ENCODE data around the gene TMEM117.

TMEM117 gene

GRCh38 chr12:43887397-43887796 is 51.5 kb downstream of the TMEM117 start:
- no peak for DNase-seq

- no peak for DNase-seq
Observed at GRCh38 chr12:43891856-43892574, 56.1 kb downstream of the TMEM117 start.

- no peak for DNase-seq
Observed at GRCh38 chr12:43893670-43894069, 57.8 kb downstream of the TMEM117 start.

- DNase-seq = no peak
Observed at GRCh38 chr12:43895580-43896206, 59.8 kb downstream of the TMEM117 start.

GRCh38 chr12:43896496-43896895 is 60.6 kb downstream of the TMEM117 start:
- DNase-seq = no peak

- DNase-seq = no peak
Observed at GRCh38 chr12:43898474-43898873, 62.6 kb downstream of the TMEM117 start.

- no peak for DNase-seq
Observed at GRCh38 chr12:43899574-43899973, 63.7 kb downstream of the TMEM117 start.

GRCh38 chr12:43903686-43904085 is 67.8 kb downstream of the TMEM117 start:
- no peak for DNase-seq

- no peak for DNase-seq
Observed at GRCh38 chr12:43912859-43913258, 77.0 kb downstream of the TMEM117 start.

- DNase-seq = no peak
Observed at GRCh38 chr12:43914391-43914790, 78.5 kb downstream of the TMEM117 start.

- no peak for DNase-seq
Observed at GRCh38 chr12:43914923-43915468, 79.1 kb downstream of the TMEM117 start.

GRCh38 chr12:43917896-43918295 is 82.0 kb downstream of the TMEM117 start:
- DNase-seq = no peak

- DNase-seq = no peak
Observed at GRCh38 chr12:43921666-43922337, 85.9 kb downstream of the TMEM117 start.

- no peak for DNase-seq
Observed at GRCh38 chr12:43930032-43930431, 94.2 kb downstream of the TMEM117 start.

- no peak for DNase-seq
Observed at GRCh38 chr12:43931187-43931586, 95.3 kb downstream of the TMEM117 start.

GRCh38 chr12:43935581-43935980 is 99.7 kb downstream of the TMEM117 start:
- no peak for DNase-seq

GRCh38 chr12:43937947-43938346 is 102.1 kb downstream of the TMEM117 start:
- no peak for DNase-seq

GRCh38 chr12:43942379-43942778 is 106.5 kb downstream of the TMEM117 start:
- DNase-seq = no peak

- DNase-seq = no peak
Observed at GRCh38 chr12:43945983-43946382, 110.1 kb downstream of the TMEM117 start.

- no peak for DNase-seq
Observed at GRCh38 chr12:43951286-43951685, 115.4 kb downstream of the TMEM117 start.

- peak; percentile 13 to 30 for DNase-seq
Observed at GRCh38 chr12:43957732-43958372, 122.0 kb downstream of the TMEM117 start.

- DNase-seq = no peak
Observed at GRCh38 chr12:43964033-43964432, 128.2 kb downstream of the TMEM117 start.

GRCh38 chr12:43964961-43965360 is 129.1 kb downstream of the TMEM117 start:
- DNase-seq = no peak
